Right renal pelvis (tissue), 4 donors: ENCODE data around the gene DNM1L. TPM values are rescaled to one million over a fixed set of nuclear protein-coding genes. Genes with fewer than 3 reads are reported as not detected.

Experiments used
- DNase-seq, 4 donors: peaks; one replicate each; pipeline ENCODE4 v3.0.0-alpha.2; 2013; ENCODE audit warnings: low read depth in 4 of 4, low spot score in 3 of 4, missing footprints in 1 of 4
- polyA plus RNA-seq, 4 donors: library from polyadenylated mRNA; unstranded; fragments of 120-200 nt; gene quantifications; one replicate each; pipeline ENCODE4 v1.2.1, GENCODE V29; 2013; ENCODE audit not compliant: insufficient read length in 4 of 4

The DNM1L gene
- polyA plus RNA-seq: 100 to 1,000 TPM in 3 of 4 donors, 10 to 100 TPM in 1; 87.3 to 114 (median 102) TPM

DNA sequence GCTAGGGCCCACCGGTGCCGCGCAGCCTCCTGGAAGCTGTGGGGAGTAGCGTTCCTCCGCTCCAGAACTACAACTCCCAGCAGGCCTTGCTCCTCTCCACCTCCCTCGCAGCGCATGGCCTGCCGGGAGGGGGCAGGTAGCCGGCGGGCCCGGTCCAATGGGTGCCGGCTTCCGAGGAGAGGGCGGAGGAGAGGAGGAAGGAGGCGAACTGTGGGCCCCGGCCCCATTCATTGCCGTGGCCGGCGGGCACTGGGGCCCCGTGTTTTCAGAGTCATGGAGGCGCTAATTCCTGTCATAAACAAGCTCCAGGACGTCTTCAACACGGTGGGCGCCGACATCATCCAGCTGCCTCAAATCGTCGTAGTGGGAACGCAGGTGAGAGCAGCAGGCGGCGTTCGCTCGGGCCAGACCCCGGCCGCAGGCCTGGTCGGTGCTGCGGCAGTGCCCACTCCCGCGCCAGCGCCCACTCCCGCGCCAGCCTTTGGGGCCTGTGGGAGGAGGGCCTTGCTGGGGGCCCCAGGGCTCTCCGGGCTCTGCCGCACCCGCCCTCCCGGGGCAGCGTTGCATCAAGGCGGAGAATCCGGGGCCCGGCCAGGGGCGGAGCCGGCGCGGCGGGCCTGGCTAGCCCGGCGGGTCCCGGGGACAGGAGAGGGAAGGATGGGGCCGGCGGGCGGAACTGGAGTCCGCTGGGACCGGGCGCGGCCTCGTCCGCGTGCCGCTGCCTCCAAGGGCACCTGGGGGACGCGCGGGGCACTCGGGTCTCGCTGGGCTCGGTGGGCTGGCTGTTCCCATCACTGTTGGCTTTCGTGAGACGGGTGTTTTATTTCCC is at the start of gene DNM1L:
TSS of gene DNM1L (plus strand) at position 211 of the 829 bp plus-strand sequence. CDS start at position 274, 63 bp downstream.
- peak; percentile 86 to 96 (median 93) for DNase-seq

DNA sequence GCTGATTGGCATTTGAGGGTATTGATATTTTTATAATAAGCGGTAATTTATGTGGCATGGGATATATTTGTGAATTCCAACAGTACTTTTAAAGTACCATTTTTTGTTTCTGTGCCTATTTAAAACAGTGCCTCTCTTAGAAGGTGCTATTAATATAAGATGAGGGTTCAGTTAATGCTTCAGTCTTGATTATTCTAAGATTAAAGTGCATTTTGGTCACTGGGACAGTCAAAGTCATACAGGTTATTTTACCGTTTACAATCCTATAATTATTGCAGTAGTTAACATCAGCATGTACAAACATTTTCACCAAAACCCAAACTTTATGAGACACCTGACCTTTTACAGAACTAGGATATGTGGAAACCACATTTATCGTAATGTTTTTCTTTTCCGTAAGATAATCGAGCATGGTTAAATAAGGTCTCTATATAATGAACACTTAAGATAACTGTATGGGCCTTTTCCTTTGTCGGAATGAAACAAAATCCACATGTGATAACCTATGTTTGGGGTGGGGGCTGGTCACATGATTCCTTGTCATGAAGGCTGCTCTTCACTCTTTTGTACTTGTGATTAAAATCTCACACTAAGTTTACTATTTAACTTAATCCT is 37.7 kb upstream of the DNM1L start:
- no peak for DNase-seq

DNA sequence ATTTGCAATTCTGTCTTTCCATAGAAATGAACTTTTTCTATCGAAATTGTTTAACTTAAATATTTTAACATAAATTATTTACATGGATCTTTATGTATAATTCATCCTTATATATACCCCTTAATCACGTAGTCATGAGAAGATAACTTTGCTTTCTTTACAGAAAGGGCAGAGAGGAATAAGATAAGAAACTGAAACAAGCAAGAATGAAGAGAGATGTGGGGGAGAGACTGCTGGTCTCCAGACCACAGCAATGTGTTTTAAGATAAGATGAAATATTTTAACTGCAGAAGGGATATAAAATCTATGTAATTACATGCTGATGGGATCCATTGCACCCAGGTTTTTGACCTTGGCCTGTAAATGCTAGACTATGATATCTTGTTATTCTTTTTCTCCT is 34.7 kb upstream of the DNM1L start:
- no peak for DNase-seq

DNA sequence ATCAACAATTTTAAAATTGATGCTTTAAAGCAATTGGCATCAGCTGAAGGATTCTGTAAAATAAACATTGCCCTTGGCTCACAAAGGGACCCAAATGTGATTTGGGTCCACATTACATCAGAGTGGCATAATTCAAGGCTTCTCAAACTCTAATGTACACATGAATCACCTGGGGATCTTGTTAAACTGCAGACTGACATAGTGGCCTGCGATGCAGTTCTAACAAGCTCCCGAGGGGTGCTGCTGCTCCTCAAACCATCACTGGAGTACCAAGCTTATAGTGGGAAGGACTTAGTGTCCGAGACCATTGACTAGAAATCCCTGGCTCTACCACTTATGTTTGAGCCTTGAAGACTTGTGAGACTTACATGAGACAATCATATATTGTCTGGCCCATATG is 31.8 kb upstream of the DNM1L start:
- no peak for DNase-seq

DNA sequence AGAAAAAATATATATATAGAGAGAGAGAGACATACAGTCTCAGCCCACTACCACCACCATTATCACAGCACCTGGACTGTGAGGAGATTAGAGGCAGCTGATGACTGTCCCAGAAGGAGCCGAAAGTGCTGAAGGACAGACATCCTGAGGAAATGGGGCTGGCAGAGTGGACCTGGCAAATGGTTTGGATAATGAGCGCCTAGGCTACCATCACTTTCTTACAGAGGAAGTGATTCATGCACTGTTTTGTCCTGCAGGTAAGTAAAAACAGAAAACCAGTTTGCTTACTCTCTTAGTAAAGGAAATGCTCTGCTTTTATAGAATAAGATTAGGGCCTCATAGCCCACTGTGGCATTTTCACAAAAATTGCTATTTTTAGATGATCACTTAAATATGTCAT is 28.6 kb upstream of the DNM1L start:
- no peak for DNase-seq

DNA sequence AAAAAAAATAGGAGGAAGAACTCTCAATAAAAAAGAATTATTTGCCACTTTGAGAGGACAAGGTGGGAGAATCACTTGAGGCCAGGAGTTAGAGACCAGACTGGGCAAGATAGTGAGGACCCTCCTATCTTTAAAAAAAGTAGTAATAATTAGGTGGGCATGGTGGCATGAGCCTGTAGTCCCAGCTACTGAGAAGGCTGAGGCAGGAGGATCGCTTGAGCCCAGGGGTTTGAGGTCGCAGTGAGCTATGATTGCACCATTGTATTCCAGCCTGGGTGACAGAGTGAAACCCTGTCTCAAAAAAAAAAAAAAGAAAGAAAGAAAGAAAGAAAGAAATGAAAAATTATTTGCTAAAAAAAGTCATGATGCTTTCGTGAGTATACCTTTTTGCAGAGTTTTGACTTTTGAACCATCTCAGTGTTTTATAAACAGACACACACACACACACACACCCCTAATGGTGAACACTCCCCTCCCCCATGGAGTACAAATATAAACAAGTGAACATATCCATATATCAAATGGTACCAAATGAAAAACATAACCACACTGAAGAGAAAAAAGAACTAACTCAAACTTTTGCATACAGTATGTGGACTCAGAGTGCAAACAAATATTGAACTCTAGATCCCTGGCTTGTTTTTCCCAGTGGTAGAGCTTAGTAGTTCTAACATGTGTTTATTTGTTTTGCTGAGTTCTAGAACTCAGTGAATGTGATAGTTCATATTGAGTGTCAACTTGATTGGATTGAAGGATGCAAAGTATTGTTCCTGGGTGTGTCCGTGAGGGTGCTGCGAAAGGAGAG is 27.7 kb upstream of the DNM1L start:
- no peak for DNase-seq

- DNase-seq: no peak
These were observed 27.2 kb upstream of the DNM1L start for GRCh38 chr12:32651956-32652210.

- no peak for DNase-seq
These were observed 19.1 kb upstream of the DNM1L start for GRCh38 chr12:32659908-32660440.

GRCh38 chr12:32661706-32662105 is 17.4 kb upstream of the DNM1L start:
- DNase-seq: no peak

DNA sequence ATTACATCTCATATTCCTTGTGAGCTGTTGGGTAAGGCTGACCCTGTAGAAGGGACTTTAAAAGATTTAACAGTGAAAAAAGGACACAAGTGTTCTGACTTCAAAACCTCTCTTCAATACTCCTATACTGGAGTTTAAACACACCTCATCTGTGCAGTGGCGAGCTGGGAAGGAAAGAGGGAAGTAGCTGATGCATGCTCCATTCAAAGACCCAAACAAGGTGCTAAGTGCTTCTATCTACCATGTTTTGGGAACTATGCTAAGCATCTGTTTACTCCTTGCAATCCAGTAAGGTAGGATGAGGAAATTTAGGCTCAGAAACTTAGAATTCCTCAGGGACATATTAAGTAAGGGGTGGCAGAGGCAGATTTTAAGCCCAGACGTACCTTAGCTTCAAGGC is 16.4 kb upstream of the DNM1L start:
- DNase-seq: no peak

DNA sequence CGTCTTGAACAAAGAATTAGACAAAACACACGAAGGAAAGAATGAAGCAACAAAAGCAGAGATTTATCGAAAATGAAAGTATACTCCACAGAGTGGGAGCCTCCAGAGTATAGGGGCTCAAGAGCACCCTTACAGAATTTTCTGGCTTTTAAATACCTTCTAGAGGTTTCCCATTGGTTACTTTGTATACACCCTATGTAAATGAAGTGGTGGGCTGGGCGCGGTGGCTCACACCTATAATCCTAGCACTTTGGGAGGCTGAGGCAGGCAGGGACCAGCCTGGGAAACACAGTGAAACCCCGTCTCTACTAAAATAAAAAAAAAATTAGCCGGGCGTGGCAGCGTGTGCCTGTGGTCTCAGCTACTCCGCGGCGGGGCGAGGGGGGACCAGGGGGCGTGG is 13.1 kb upstream of the DNM1L start:
- DNase-seq: no peak

- DNase-seq: no peak
These were observed 9.5 kb upstream of the DNM1L start for GRCh38 chr12:32669584-32669983.

DNA sequence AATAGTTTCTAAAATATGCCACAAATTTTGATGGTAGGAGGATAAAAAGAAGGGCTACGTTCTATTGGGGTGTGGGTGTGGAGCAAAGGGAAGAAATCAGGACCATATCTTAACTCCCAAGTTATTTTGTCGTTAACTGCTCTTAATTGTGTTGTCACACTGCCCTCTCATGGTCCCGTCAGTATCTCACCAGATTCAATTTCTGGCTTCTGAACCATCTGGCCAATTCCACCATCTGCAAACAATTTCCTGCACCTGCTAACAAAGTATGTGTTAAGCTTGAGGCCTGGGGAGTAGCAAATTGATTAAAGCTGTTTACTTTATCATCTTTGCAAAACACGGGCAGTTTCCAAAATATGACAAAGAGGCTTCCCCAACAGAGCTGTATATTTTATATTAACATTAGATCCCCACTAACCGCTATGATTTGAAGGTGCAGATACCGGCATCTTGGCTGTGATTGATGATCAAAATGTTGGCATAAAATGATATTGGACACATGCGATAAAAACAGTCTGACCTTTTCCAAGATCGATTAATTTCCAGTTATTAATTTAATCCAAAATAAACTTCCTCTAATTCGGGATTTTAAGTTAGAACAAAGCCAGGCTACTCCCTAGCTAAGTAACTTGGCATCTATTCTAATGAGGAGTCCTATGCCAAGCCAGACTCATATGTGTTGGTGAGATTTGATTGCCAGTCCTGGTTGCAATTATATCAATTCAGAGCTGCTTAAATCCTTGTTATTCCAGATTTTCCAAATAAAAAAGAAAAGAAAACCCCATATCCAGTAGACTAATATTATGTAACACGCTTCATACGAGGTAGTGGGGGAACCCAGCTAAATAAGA is 6.9 kb upstream of the DNM1L start:
- DNase-seq: peak; percentile 34 to 65 (median 57)

GRCh38 chr12:32679920-32680237 is 778 bp downstream of the DNM1L start:
- DNase-seq: peak in 1 of 4 donors; percentile 39

GRCh38 chr12:32680787-32681186 is 1.7 kb downstream of the DNM1L start:
- no peak for DNase-seq

- no peak for DNase-seq
These were observed 2.2 kb downstream of the DNM1L start for GRCh38 chr12:32681272-32681671.

DNA sequence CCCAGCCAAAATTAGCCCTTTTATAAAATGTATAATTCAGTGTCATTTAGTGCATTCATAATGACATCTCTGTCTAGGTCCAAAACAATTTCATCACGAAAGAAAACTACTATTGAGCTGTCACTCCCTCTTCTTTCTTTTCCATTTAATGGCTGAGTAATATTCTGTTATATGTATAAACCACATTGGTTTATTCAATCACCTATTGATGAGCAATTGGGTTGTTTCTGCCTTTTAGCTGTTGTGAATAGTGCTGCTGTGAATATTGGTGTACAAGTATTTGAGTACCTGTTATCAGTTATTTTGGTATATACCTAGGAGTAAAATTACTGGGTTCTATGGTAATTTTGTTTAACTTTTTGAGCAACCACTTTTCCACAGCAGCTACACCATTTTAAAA is 7.2 kb downstream of the DNM1L start:
- no peak for DNase-seq

GRCh38 chr12:32688786-32689185 is 9.7 kb downstream of the DNM1L start:
- no peak for DNase-seq

- DNase-seq: no peak
These were observed 11.8 kb downstream of the DNM1L start for GRCh38 chr12:32690927-32691326.

DNA sequence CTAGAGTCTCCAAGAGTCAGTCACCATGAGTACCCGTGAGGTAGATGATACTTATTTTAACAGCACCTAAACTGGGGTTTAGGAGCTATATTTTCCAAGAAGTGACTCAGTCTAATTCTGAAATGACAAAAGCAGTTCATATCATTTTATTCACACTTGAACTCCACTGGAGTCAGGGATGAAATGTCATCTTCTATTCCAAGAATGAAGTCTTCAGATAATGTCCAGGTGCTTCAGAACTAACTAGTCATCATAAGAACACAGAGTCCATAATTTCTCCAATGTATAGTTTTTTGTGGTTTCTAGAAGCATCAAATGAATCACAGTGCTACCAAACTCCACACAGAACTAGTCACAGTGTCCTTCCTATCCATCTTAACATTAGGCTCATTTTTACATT is 13.3 kb downstream of the DNM1L start:
- DNase-seq: no peak

- no peak for DNase-seq
These were observed 13.9 kb downstream of the DNM1L start for GRCh38 chr12:32693036-32693435.
